SKM-1 (cell line): ENCODE data around the gene CASZ1.

ENCODE experiments used
- DNase-seq: peaks from one replicate; lab custom pipeline; 2025; ENCODE audit not compliant: unreplicated experiment; lab: John Stamatoyannopoulos, UW

Gene CASZ1

DNA sequence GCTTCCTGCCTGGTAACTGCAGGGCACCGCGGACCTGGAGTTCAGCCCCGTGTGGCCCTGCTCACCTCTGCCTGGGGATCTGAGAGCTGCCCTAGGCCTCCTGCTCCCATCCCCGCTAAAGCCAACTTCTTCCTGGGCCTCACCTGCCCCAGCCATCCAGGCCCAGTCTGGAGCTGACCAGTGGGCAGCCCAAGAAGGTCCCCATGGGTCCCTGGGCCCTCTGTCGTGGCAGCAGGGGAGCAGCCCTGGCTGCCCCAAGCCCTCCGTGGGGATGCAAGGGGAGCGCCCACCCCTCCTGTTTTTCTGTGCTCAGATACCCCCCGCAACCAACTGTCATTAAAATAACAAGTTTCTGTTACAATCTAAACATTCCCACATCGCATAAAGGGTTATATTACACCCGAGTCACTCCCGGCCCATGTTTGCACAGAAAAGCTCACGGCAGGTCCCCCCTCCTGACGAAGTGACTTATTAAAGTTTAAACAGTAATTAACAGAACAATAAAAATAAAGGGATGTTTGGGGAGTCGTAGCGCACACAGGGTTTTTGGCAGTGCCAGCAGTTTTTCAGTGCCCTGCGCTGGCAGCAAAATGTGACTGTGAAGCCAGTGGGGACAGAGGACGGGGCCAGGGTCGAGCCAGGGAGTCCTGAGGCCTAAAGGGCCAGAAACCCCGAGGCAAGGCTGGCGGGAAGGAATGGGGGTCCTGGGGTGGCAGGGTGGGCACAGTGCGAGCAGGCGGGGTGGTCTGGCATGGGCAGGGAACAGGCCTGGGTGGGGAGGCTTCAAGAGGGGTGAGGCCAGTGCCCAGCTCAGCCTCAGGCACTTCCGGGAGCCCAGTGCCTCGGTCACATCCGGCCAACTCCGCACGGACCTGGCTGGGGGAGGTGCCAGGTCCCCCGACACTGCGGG lies 121.5 kb downstream of the CASZ1 start:
- DNase-seq, result no peak

DNA sequence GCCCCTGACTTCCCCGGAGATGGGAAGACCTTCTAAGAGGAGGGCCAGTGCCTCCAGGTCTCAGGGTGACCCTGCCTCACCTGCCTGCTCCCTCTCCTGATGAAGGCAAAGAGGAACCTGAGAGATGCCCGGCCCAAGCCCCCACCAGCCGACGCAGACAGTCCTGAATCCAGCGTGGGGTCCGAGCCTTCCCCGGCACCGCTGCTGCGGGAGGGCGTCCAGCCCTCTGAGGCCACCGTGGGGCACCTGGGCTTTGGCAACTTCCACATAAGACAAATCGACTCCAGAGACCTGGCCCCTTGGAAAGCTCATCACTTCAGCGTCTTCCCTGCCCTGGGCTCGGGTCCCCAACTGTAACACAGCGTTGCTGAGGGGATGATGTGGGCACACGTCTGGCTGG lies 122.2 kb downstream of the CASZ1 start:
- no peak for DNase-seq

DNA sequence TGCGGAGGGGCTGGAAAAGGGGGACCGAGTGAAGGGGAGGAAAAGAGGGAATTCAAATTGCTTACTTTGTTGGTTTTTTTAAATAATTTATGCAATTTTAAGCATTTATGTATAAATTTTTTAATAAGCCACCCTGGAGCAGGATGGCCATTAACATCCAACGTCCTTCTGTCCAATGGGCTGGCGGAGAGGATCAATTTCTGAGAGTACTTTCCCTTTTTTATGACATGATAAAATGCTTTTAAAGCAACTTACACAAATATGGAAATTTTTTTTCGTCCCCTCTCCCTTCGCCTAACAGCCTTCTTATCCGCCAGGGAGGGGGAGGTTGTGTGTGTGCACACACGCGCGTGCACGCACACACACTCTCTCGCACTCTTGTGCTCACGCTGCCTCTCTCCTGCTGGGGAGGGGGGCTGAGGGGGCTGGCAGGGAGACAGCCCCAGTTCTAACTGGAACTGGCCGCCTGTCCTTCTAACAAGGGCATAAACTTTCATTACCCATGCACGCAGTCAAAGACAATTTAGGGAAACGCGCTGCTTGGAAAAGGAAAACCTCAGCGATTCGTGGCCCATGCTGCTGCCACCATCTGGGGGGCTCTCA lies 123.2 kb downstream of the CASZ1 start:
- DNase-seq, result no peak

DNA sequence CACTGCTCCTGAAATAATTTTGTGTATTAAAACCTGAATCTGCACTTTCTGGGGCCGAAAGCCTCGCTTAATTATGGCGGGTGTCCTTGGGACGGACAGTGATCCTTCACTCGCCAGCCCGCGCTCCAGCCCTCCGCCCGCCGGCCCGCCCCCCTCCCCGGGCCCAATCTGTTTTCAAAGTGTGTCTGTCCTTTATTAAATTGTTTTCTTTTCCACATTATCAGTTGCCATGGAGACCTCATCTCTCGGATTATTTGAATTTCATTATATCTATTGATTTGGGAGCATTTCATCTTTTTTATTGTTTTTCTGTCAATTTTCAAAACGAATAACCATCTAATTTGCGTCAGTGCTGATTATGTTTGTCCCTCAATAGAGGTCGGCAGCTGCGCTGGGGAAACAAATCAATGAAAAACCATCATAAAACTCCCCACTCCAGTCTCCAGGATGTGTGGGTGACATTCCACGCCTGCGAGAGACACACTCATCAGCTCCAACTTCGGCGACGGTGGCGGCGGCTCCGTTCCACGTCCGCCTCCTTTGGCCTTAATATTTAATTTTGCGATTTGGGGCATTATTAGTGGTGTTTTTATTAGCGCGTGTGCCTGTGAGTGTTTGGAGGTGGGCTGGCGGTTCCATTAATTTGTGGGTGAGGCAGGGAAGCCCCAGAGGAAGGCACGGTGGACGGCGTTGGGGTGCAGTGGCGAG lies 123.9 kb downstream of the CASZ1 start:
- no peak for DNase-seq

DNA sequence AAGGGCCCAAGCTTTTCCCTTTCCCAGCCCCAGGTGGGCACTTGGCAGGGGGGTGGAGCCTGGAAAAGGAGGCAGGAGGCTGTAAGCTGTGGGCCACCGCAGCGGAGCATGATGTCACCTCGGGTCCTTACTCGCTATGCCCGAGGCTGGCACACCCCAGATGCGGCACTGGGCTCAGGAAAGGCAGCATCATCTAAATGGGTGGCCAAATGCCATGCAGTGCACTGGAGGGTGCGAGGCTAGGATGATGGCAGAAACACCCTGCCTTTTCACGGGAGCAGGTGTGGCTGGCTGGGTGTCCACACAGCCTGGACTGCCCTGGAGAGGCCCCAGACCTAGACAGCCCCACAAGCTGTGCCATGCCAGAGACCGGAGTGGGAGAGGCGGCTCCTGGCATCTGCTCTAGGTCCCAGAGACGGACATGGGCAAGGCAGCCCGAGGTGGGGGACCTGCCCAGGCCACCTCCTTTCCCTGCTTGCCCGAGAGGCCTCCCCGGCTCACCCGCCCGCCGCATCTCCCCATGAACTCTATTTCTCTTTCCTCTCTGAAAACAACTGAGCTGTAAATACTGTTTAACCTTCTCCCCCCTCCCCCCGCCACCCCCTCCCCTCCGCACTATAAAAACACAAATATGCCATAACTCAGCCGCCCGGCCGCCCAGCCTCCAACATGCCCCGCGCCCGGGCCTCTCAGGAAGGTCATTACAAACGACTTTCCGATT lies 124.7 kb downstream of the CASZ1 start:
- no peak for DNase-seq

DNA sequence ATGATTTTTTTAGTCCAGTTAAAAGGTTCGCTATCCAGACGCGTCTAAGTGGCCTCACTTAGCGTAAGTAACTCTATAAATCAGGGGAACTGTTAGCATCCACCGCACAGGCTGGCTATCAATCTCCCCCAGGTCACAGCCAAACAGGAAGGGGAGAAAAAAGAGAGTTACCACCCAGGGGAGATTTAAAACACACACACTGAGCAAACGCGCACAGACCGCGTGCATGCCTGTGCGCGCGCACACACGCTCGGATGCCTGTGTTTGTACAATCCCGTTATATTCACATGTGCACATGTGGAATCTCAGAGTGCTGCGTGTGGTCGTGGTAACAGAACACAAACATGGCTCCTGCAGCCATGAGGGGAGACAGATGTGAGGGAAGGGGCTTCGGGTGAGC lies 125.4 kb downstream of the CASZ1 start:
- no peak for DNase-seq

DNA sequence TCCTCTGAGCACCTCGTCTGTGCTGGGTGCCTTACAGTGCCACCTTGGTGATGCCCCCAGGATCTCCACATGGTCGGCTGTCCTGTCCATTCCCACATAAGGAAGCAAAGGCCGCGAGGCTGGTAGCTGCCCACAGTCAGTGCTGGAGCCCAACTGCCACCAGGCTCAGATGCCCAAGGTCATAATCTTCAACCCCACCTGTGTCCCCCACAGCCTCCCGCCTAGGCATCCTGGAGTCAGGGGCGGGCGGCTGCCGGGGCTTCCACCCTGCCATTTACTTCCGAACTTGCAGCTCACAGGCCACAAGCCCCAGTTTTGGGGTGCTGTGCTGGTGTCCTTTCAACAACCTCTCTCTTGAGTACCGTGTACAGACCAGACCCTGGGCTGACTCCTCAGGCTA lies 126.3 kb downstream of the CASZ1 start:
- DNase-seq, result no peak

DNA sequence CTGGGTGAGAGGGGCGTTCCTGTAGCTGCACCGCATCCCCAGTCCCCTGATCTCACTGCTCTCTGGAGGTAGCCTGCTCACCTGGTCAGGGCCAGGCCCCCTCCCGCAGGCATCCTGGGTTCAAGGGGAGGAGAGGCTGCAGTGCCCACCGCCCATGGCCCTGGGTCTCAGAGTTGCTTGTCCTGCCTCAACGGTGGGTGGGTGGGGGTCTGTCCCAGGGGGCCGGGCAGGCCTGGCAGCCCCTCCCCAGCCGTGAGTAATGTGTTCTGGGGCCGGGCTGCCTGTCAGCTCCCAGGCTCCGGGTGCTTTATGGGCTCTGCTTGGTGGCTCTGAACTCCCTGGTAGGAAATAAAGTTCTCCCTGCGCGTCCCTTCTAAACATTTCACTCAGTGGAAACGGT lies 126.9 kb downstream of the CASZ1 start:
- DNase-seq, result no peak

DNA sequence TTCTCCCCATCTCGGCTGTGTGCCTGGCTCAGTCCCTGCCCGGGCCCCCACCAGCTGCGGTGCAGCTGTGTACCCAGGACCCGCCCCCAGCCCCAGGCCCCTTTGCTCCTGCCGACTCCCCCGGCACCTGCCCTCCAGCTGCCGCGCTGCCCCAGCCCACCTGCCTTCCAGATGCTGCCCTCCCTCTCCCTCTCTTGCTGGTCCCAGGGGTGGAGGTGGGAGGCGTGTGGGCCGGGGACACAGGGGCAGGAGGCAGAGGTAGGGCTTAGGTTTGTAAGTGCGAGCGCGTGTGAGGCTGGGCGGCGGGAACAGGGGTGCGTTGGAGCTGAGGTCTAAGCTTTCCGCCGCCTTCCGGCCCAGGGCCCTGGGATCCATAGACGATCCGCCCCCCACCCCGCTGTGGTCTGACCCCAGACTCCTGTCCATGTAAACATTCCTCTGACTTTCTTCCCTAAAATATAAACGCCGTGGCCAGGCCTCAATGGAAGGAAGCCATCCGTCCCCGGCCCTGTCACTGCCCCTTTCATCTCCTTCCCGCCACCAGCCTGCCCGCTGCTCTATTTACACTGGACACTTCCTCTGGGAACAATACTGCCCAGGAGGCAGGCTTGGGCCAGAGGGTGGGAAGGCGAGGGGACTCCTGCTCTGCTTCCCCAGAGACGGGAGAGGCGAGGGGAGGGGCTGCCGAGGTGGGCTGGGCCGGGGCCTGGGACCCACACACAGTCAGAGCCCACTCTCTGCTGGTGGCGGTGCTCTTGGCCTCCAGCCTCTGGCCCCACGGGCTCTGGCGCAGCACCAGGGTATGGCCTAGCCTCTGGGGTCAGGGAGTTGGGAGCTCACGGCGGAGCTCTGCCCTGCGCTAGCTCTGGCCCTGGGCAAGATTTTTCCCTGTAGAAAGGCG lies 128.3 kb downstream of the CASZ1 start:
- DNase-seq, result no peak

DNA sequence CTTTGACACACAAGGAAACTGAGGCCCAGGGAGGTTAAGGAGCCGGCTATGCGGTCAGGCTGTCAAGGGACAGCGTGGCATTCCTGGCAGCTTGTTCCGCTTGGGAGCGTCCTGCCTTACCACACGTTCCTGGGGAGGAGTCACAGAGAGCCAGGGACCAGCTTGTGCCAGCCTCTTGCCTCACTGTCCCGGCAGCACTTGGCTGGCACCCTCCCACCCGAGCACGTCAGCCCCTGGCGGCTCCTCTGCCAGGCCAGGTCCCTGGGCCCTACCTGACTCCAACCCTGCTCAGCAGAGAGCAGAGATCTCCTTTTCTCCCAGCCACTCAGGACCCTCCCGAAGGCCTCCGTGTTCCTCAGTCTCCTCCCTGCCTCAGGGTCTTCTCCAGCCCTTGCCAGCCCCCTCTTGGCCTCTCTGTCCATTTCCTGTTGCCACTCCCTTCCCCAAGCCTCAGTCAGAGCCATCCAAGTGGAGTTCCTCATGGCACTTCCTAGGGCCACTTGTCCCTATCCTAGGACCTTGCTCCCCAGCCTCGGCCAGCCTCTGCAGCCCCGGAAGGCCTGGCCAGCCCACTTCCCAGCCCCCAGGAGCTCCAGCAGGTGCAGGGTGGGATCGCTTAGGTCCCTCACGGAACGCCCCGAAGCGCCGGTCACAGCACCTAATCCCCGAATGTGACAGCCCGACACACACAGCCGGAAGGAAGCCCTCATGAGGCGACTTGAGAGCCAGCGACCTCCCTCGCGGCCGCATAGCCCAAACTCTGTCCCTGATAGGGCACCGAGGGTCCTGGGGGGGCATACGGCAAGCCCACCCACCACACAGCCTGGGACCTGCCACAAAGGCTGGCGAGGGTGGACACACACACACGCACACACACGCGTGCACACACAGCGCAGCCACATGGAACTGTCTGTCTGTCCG lies 130.3 kb downstream of the CASZ1 start:
- no peak for DNase-seq

DNA sequence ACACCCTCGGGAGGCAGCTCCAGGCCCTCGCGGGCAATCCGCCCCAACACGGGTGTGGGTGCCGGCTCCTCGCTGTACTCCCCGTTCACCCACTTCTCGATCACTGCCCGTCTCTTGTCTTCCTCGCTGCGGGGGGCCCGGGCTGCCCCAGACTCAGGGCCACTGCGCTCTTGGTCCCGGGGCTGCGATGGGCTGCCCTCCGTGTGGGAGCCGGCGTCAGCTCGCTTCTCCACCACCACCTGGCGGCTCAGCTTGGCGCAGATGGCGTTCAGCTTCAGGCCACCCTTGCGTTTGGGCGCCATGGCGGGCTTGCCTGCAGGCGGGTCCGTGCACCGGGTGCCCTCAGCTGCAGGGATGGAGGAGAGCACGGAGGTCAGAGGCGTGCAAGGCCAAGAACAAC lies 131.2 kb downstream of the CASZ1 start:
- DNase-seq, result no peak

DNA sequence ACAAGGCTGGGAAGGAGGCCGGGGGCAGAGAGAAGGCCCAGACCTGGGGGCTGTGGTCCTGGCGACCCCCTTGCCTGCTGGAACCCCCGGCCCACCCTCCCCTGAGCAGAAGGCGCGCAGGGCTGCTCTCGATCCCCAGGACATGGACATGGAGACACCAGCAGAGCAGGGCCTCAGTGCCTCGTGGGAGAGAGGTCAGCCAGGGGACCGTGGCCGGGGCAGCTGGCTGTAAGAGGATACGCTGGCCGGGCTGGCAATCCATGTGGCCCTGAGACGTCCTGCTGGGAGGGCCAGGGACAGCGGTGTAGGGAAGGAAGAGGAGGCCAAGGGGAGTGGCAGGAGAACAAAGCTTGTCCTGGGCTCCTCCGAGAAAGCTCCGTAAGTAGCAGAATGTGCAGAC lies 132.2 kb downstream of the CASZ1 start:
- DNase-seq, result no peak

DNA sequence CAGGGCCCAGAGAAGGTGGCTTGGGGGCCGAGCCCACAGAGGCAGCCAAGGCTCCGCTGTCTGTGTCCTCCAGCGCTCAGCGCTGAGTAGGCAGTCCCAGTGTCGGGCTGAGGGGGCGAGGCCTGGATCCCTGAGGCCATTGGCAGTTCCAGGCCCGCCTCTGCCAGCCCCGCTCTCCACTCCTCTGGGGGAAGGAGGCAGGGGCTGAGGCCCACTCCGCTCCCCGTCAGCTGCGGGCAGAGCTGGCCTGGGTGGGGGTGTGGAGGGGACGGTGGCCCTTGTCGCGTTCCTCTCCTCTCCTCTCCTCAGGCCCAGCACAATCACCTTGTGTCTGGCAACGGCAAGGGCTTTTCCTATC lies 132.8 kb downstream of the CASZ1 start:
- no peak for DNase-seq

DNA sequence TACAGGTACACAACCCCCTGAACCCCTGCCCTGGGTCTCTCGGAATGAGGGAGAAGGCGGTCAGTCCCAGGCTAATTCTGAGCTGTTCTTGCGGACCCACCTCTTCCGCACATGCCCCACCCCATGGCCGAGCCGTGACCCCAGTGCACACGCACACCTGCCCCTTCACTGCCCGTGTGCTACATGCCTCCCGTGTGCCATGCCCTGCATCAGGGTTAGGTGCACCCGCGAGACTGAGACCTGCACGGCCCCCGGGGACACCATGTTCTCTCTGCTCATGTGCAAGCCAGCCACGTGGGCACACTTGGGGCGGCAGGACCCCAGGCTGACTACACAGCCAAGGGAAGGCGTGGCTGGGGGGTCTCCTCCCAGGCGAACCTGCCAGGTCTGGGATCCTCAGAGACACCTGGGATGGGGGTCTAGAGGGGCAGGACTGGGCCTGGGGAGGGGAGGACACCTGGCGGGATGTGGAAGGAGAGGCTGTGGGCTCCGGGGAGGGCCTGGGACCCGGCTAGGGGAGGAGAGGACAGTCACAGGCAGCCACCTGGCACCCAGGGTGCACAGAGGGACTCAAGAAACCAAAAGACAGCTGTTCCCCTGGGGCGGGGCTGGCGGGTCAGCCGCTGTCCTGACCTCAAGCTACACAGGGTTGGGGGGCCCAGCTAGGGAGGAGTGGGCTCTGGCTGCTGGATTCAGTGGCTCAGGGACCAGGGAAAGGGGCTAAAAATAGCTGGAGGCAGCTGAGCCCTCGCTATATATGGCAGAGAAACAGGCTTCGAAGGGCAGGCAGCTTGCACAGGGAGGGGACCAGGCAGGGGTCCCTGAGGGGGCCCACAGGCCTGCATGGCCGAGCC lies 133.4 kb downstream of the CASZ1 start:
- DNase-seq, result no peak

DNA sequence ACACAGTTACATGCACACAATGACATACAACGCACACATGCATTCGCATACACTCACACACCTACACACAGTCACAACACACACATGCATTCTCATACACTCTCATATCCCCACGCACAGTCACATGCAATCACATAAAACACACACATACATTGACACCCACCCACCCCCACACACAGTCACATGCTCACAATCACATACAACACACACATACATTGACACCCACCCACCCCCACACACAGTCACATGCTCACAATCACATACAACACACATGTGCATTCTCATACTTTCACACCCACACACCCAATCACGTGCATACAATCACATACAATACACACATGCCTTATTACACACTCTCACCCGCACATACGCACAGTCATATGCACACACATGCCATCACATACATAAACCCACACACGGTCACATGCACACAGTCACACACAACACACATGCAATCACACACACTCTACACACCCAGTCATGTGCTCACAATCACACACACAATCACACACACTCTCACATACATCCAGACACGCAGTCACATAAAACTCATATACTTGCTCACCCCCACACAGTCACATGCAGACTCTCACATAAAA lies 134.3 kb downstream of the CASZ1 start:
- no peak for DNase-seq

DNA sequence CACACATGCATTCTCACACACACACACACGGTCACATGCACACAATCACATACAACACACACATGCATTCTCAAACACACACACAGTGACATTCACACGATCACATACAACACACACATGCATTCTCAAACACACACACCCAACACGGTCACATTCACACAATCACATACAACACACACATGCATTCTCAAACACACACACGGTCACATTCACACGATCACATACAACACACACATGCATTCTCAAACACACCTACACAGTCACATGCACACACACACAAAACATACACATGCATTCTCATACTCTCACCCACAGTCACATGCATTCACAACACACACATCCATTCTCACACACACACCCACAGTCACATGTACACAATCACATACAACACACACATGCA lies 135.0 kb downstream of the CASZ1 start:
- DNase-seq, result no peak

DNA sequence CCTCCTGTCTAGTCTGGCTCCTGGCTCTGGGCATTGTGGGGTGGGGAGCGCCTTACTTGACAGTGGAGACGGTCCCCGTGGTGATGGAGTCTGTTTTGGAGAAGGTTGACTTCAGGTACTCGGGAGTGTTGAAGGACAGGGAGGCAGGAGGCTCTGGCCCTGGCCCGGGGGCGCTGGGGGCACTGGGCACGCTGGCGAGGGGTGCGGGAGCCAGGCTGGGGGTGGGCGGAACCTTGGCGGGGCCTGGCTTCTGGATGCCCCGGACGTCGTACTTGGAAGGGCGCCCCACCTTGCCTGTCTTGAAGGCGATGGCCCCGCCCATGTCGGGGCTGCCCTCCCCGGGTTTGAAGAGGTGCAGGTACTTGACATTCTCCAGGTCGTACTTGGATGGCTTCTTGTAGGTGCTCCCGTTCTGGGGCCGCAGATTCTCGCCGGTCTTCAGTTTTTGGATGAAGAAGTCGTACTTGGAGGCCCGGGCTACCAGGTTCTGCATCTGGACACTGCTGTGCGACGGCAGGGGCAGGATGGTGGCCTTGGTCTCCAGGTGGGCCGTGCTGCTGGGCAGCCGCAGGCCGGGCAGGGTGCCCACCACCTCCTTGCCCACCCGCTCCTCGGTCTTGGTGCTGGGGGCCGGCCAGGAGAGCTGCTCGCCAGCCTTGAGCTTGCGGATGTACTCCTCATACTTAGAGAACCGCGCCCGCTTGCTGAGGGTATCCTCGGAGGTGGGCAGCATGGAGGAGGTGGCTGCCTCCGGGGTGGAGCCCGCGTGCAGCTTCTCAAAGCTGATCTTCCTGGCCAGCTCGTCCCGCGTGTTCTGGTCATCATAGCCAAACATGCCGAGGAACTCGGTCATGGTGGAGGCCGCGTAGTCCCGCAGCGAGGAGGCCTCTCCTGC lies 136.6 kb downstream of the CASZ1 start:
- no peak for DNase-seq
